HepG2 (cell line): ENCODE data around the gene UTF1. TPM values are rescaled to one million over a fixed set of nuclear protein-coding genes. Genes with fewer than 3 reads are reported as not detected.

ENCODE experiments used
- ATAC-seq: fragments of 200-7000 bp; cut with Tn5 transposase; 3 replicates; pipeline ENCODE4 v1.9.1; 2020; ENCODE audit warnings: mild to moderate bottlenecking, moderate library complexity
- BruUV-seq: library from RNA; stranded (reverse); fragments of 400-500 nt; replicated peaks from 2 replicates; lab custom pipeline; 2021; lab: Mats Ljungman, UMichigan
- CTCF ChIA-PET: fragments of 300-600 bp; formaldehyde crosslinking; extraction: SDS; loops from one replicate; lab custom pipeline; 2021; ENCODE audit warnings: low total read pairs, inconsistent platforms, low intra/inter-chr PET ratio; lab: Yijun Ruan, JAX
- POLR2A ChIA-PET: fragments of 350-600 bp; sonication (Branson Sonifier 250); formaldehyde crosslinking; loops from one replicate; lab custom pipeline; 2020; ENCODE audit warnings: antibody characterized with exemption, inconsistent platforms; lab: Yijun Ruan, JAX
- DNase-seq: peaks from one replicate; pipeline ENCODE4 v3.0.0-alpha.2; 2015; ENCODE audit warnings: low spot score
- FAIRE-seq: peaks from 3 replicates; lab custom pipeline; 2011; peaks lifted over from hg19 to GRCh38; lab: Jason Lieb, UNC
- H2AFZ ChIP-seq: one replicate; pipeline ENCODE4 v1.6.1; 2011; ENCODE audit warnings: low read length, inconsistent platforms
- H3K27ac ChIP-seq: fragments of 300-600 bp; 3 replicates; pipeline ENCODE4 v1.8.0; 2011; ENCODE audit warnings: mixed run types, mild to moderate bottlenecking, mixed read lengths, low read length, inconsistent platforms; ENCODE audit not compliant: insufficient read depth; ENCODE audit errors: extremely low read length
- H3K27me3 ChIP-seq, 2 experiments: fragments of 200-600 bp in 1 of 2; 2 replicates in 1 of 2; 3 replicates in 1 of 2; pipeline versions ENCODE4 v1.6.0 to v1.8.0; 2011; ENCODE audit warnings: low read length in 2 of 2, mild to moderate bottlenecking in 2 of 2, moderate library complexity in 2 of 2, inconsistent platforms in 1 of 2; ENCODE audit not compliant: insufficient read depth in 2 of 2, control insufficient read depth in 1 of 2
- H3K36me3 ChIP-seq, 2 experiments: fragments of 200-600 bp in 1 of 2; replicated peaks in 1 of 2; 2 replicates in 1 of 2; 3 replicates in 1 of 2; pipeline versions ENCODE4 v1.5.1 to v1.8.0; 2011; ENCODE audit warnings: low read length in 2 of 2, inconsistent platforms in 1 of 2; ENCODE audit not compliant: insufficient read depth in 2 of 2, control insufficient read depth in 1 of 2
- H3K4me1 ChIP-seq: 2 replicates; pipeline ENCODE4 v1.5.1; 2012; ENCODE audit warnings: low read length, inconsistent platforms; ENCODE audit not compliant: insufficient read depth
- H3K4me2 ChIP-seq: 2 replicates; pipeline ENCODE4 v1.6.0; 2011; ENCODE audit warnings: low read depth, low read length, inconsistent platforms
- H3K4me3 ChIP-seq, 3 experiments: fragments of 200-600 bp in 1 of 3; sonication (generic), shearing (Covaris generic) in 1 of 3; replicated peaks in 1 of 3; 2 replicates each; pipeline ENCODE4 v1.5.1; 2011 to 2016; ENCODE audit warnings: low read length in 3 of 3, inconsistent platforms in 2 of 3, low read depth in 2 of 3, mild to moderate bottlenecking in 2 of 3, control low read depth in 1 of 3, mixed read lengths in 1 of 3; ENCODE audit not compliant: insufficient read depth in 1 of 3
- H3K79me2 ChIP-seq: one replicate; pipeline ENCODE4 v1.6.1; 2011; ENCODE audit warnings: low read length, inconsistent platforms; ENCODE audit not compliant: insufficient read depth
- H3K9ac ChIP-seq: 2 replicates; pipeline ENCODE4 v1.6.0; 2011; ENCODE audit warnings: mild to moderate bottlenecking, low read depth, low read length, inconsistent platforms; ENCODE audit not compliant: insufficient read depth
- H3K9me3 ChIP-seq: 2 replicates; pipeline ENCODE4 v1.5.1; 2012; ENCODE audit warnings: mild to moderate bottlenecking, low read length
- H4K20me1 ChIP-seq: 2 replicates; pipeline ENCODE4 v1.6.0; 2011; ENCODE audit warnings: inconsistent platforms, mild to moderate bottlenecking, low read length, moderate library complexity; ENCODE audit not compliant: insufficient read depth
- BRCA1 ChIP-seq: sonication (generic); formaldehyde crosslinking; IDR thresholded peaks from 2 replicates; pipeline ENCODE4 v1.4.0; 2020; ENCODE audit warnings: missing genetic modification reagents
- ELF3 ChIP-seq: IDR thresholded peaks from 2 replicates; pipeline ENCODE4 v1.6.1; 2016; ENCODE audit warnings: missing genetic modification reagents, missing compliant biosample characterization
- GATAD2A ChIP-seq: IDR thresholded peaks from 2 replicates; pipeline ENCODE4 v1.6.1; 2016
- HDAC2 ChIP-seq: sonication (generic); formaldehyde crosslinking; IDR thresholded peaks from 2 replicates; pipeline ENCODE4 v1.4.0; 2020; ENCODE audit warnings: missing genetic modification reagents
- HNRNPLL ChIP-seq: fragments of 200-400 bp; formaldehyde crosslinking; IDR thresholded peaks from 2 replicates; pipeline ENCODE4 v1.6.1; 2017; ENCODE audit warnings: mild to moderate bottlenecking, low read depth, low read length; ENCODE audit not compliant: poor library complexity, severe bottlenecking
- IRX3 ChIP-seq: sonication (generic); formaldehyde crosslinking; IDR thresholded peaks from 2 replicates; pipeline ENCODE4 v1.8.1; 2023; ENCODE audit warnings: mild to moderate bottlenecking, low read depth, missing genetic modification reagents, borderline replicate concordance
- KDM2A ChIP-seq: sonication (generic); formaldehyde crosslinking; IDR thresholded peaks from 2 replicates; pipeline ENCODE4 v1.4.0; 2020; ENCODE audit warnings: low read depth, missing genetic modification reagents, borderline replicate concordance
- KLF15 ChIP-seq: sonication (generic); formaldehyde crosslinking; IDR thresholded peaks from 2 replicates; pipeline ENCODE4 v1.8.1; 2023; ENCODE audit warnings: borderline replicate concordance, mild to moderate bottlenecking, inconsistent platforms, missing genetic modification reagents, mixed read lengths
- MAZ ChIP-seq, 2 experiments: sonication (generic) in 1 of 2; formaldehyde crosslinking in 1 of 2; IDR thresholded peaks; 2 replicates each; pipeline versions ENCODE4 v1.5.0 to v1.6.1; 2012 to 2020; ENCODE audit warnings: low read depth in 2 of 2, mild to moderate bottlenecking in 2 of 2, borderline replicate concordance in 1 of 2, improper control_type of control experiment in 1 of 2, low read length in 1 of 2, missing genetic modification reagents in 1 of 2, moderate library complexity in 1 of 2
- NFKB2 ChIP-seq: sonication (generic); formaldehyde crosslinking; IDR thresholded peaks from 2 replicates; pipeline ENCODE4 v1.4.0; 2020; ENCODE audit warnings: missing genetic modification reagents, borderline replicate concordance
- RCOR2 ChIP-seq: IDR thresholded peaks from 2 replicates; pipeline ENCODE4 v1.6.1; 2016; ENCODE audit warnings: missing biosample characterization, missing genetic modification reagents
- STAG1 ChIP-seq: sonication (generic); formaldehyde crosslinking; IDR thresholded peaks from 2 replicates; pipeline ENCODE4 v1.4.0; 2020; ENCODE audit warnings: missing genetic modification reagents
- TCF12 ChIP-seq, 2 experiments: fragments of 450-650 bp in 1 of 2; sonication (generic) in 1 of 2; formaldehyde crosslinking in 1 of 2; IDR thresholded peaks; 2 replicates each; pipeline versions ENCODE4 v1.6.1 to v1.8.0; 2017 to 2022; ENCODE audit warnings: antibody characterized with exemption in 1 of 2, mild to moderate bottlenecking in 1 of 2, missing genetic modification reagents in 1 of 2, moderate library complexity in 1 of 2
- ZNF263 ChIP-seq: sonication (generic); formaldehyde crosslinking; IDR thresholded peaks from 2 replicates; pipeline ENCODE4 v1.4.0; 2020; ENCODE audit warnings: missing genetic modification reagents
- ZNF546 ChIP-seq: sonication (generic); formaldehyde crosslinking; conservative IDR thresholded peaks from 2 replicates; pipeline ENCODE4 v1.8.1; 2023; ENCODE audit warnings: mild to moderate bottlenecking, missing genetic modification reagents
- ZSCAN21 ChIP-seq: sonication (generic); formaldehyde crosslinking; IDR thresholded peaks from 2 replicates; pipeline ENCODE4 v1.8.0; 2022; ENCODE audit warnings: mild to moderate bottlenecking, missing genetic modification reagents, moderate library complexity, borderline replicate concordance
- ZSCAN25 ChIP-seq: sonication (generic); formaldehyde crosslinking; IDR thresholded peaks from 2 replicates; pipeline ENCODE4 v1.8.0; 2022; ENCODE audit warnings: mild to moderate bottlenecking, missing genetic modification reagents
- WGBS: methylation state at CpG from one replicate; pipeline ENCODE4 v1.1.6; 2017; ENCODE audit warnings: low lambda C conversion rate; 5-methylcytosine and 5-hydroxymethylcytosine counted together
- in situ Hi-C: cut with HindIII; loops from 2 replicates; pipeline ENCODE4 v1.10.0; 2017; ENCODE audit warnings: low pct_unique_long_range_greater_than_20kb; ENCODE audit not compliant: extremely low pct_ligation_motif_present
- intact Hi-C: fragments of 100-400 bp; cut with micrococcal nuclease; formaldehyde crosslinking; loops from one replicate; pipeline ENCODE4 v1.10.0; 2022; ENCODE audit not compliant: unreplicated experiment
- polyA plus RNA-seq, 8 experiments: library from polyadenylated mRNA; depleted of rRNA in 3 of 8; stranded (reverse) in 7 of 8; unstranded in 1 of 8; fragments of >200 nt; fragmentation: Illumina TruSeq in 4 of 8; extraction: Trizol in 4 of 8; gene quantifications; 2 replicates each; pipeline versions ENCODE4 v1.2.1 to v1.2.3, GENCODE V29; 2011 to 2016; ENCODE audit warnings: low read depth in 4 of 8, missing spikeins in 1 of 8, mixed read lengths in 1 of 8; ENCODE audit not compliant: insufficient read depth in 1 of 8
- total RNA-seq, 5 experiments: library from RNA; depleted of rRNA; stranded (reverse); fragments of >200 nt; fragmentation: Illumina TruSeq; extraction: Trizol; gene quantifications; 2 replicates each; pipeline ENCODE4 v1.2.3, GENCODE V29; 2016; ENCODE audit warnings: low read depth in 1 of 5
- TF ChIP-seq, protein P1 (sequence below): sonication (generic); formaldehyde crosslinking; IDR thresholded peaks from 2 replicates; pipeline ENCODE4 v1.5.0; 2020; ENCODE audit warnings: mild to moderate bottlenecking, missing genetic modification reagents, moderate library complexity
- TF ChIP-seq, protein P2 (sequence below): sonication (generic); formaldehyde crosslinking; IDR thresholded peaks from 2 replicates; pipeline ENCODE4 v1.5.1; 2020; ENCODE audit warnings: mild to moderate bottlenecking, missing genetic modification reagents, moderate library complexity

The UTF1 gene
- total and polyA plus RNA-seq, 2 of the 13 experiments (the other 11 are each of a cell fraction or from before 2014, with no cell fraction given): not detected

DNA sequence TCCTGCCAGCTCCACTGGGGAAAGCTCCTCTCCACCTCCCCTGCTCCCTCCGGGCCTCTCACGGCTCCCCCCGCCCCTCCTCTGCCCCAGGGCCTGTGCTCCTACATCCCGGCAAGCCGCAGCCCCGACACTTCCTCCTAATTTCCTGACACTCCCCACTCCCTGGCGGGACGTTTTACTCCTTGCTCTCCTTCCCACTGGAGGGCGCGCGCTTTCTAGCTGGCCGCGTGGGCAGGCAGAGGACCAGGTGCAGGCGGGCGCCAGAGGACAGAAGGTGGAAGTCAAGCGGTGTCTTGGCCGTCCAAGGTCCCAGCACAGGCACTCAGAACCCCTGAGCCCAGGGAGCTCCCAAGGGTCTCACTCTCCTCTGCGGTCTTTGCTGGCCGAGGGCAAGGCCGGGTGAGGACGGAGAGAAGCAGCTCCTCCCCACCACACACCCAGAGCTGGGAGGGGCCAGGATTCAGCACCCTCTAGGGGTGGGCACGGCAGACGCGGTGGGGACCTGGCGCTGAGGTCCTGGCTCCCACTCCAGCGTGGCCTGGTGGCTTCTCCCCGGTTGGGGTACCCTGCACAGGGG, 27.6 kb downstream of the UTF1 start:
- FAIRE-seq (no peak), DNase-seq (no peak), ATAC-seq (peak; percentile 61)
- Histone ChIP-seq H3K27ac (no peak overlapping the region), H3K4me3 (peak overlapping the region in 2 of 3 experiments; percentile 32 to 63; a peak in 3 of 6 replicates), H3K27me3 (peaks cover 13 to 63% of the 10 kb centered on the region in 2 experiments), H3K9ac (no peak overlapping the region), H4K20me1 (no peaks in the 10 kb centered on the region), H3K36me3 (no peaks in the 10 kb centered on the region), H3K9me3 (no peaks in the 10 kb centered on the region), H3K79me2 (no peaks in the 10 kb centered on the region), H3K4me2 (peak overlapping the region; percentile 72), H2AFZ (peak overlapping the region; percentile 29), H3K4me1 (peaks cover 35% of the 10 kb centered on the region)
- intact Hi-C loops (no loop called here), in situ Hi-C loops (no loop called here)
- ChIA-PET CTCF (no interaction called here), POLR2A (interaction anchor here (0.7 to 1.2 kb wide), 2 partner anchors 21 to 67 kb away, joined by 3 to 6 read pairs; no protein-coding TSS in a partner anchor)
- BruUV-seq: no TSS peak
- 1% methylated on average over 25 of the region's 27 CpGs for WGBS
- no peak for TF ChIP-seq NFKB2
- peak; percentile 68; the same call in 1 of the 2 replicates for TF ChIP-seq ZSCAN21 (CRISPR knock-in tag)
- no peak for TF ChIP-seq IRX3 (CRISPR knock-in tag)
- peak; percentile 68 for TF ChIP-seq ZSCAN25 (CRISPR knock-in tag)
- TF ChIP-seq HNRNPLL: peak; percentile 30
- TF ChIP-seq GATAD2A (CRISPR knock-in tag): peak; percentile 29; the same call in 1 of the 2 replicates
- TF ChIP-seq KDM2A (CRISPR knock-in tag): peak; percentile 26; the same call in 1 of the 2 replicates
- TF ChIP-seq STAG1: peak; percentile 51
- no peak for TF ChIP-seq ZNF546 (CRISPR knock-in tag)
- peak; percentile 91 for TF ChIP-seq ZNF263
- TF ChIP-seq BRCA1 (CRISPR knock-in tag): no peak
- TF ChIP-seq MAZ (IDR thresholded peaks at IDR 0.05; ENCODE audit: borderline replicate concordance, low read depth, low read length): no peak
- no peak for TF ChIP-seq MAZ (CRISPR knock-in tag; IDR thresholded peaks at IDR 0.05; ENCODE audit: low read depth)
- no peak for TF ChIP-seq RCOR2 (CRISPR knock-in tag)
- TF ChIP-seq, protein P1, sequence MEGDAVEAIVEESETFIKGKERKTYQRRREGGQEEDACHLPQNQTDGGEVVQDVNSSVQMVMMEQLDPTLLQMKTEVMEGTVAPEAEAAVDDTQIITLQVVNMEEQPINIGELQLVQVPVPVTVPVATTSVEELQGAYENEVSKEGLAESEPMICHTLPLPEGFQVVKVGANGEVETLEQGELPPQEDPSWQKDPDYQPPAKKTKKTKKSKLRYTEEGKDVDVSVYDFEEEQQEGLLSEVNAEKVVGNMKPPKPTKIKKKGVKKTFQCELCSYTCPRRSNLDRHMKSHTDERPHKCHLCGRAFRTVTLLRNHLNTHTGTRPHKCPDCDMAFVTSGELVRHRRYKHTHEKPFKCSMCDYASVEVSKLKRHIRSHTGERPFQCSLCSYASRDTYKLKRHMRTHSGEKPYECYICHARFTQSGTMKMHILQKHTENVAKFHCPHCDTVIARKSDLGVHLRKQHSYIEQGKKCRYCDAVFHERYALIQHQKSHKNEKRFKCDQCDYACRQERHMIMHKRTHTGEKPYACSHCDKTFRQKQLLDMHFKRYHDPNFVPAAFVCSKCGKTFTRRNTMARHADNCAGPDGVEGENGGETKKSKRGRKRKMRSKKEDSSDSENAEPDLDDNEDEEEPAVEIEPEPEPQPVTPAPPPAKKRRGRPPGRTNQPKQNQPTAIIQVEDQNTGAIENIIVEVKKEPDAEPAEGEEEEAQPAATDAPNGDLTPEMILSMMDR (CRISPR knock-in tag): peak; percentile 67
- TF ChIP-seq ELF3 (CRISPR knock-in tag): 0 out of 2 replicates have a peak, but pooled peaks have one; percentile 22
- TF ChIP-seq KLF15 (CRISPR knock-in tag): no peak
- TF ChIP-seq, protein P2, sequence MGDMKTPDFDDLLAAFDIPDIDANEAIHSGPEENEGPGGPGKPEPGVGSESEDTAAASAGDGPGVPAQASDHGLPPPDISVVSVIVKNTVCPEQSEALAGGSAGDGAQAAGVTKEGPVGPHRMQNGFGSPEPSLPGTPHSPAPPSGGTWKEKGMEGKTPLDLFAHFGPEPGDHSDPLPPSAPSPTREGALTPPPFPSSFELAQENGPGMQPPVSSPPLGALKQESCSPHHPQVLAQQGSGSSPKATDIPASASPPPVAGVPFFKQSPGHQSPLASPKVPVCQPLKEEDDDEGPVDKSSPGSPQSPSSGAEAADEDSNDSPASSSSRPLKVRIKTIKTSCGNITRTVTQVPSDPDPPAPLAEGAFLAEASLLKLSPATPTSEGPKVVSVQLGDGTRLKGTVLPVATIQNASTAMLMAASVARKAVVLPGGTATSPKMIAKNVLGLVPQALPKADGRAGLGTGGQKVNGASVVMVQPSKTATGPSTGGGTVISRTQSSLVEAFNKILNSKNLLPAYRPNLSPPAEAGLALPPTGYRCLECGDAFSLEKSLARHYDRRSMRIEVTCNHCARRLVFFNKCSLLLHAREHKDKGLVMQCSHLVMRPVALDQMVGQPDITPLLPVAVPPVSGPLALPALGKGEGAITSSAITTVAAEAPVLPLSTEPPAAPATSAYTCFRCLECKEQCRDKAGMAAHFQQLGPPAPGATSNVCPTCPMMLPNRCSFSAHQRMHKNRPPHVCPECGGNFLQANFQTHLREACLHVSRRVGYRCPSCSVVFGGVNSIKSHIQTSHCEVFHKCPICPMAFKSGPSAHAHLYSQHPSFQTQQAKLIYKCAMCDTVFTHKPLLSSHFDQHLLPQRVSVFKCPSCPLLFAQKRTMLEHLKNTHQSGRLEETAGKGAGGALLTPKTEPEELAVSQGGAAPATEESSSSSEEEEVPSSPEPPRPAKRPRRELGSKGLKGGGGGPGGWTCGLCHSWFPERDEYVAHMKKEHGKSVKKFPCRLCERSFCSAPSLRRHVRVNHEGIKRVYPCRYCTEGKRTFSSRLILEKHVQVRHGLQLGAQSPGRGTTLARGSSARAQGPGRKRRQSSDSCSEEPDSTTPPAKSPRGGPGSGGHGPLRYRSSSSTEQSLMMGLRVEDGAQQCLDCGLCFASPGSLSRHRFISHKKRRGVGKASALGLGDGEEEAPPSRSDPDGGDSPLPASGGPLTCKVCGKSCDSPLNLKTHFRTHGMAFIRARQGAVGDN: peak; percentile 28; the same call in 1 of the 2 replicates
- TF ChIP-seq HDAC2 (CRISPR knock-in tag): no peak
- no peak for TF ChIP-seq TCF12 (IDR thresholded peaks at IDR 0.05)
- no peak for TF ChIP-seq TCF12 (CRISPR knock-in tag; IDR thresholded peaks at IDR 0.05)
